Activated CD4-positive, alpha-beta T cell treated with anti-CD3 and anti-CD28 coated beads for 24 hours (primary cell): ENCODE results near the gene GRM4.

Experiments used
- DNase-seq, 2 donors: peaks; one replicate each; pipeline ENCODE4 v3.0.0-alpha.2; 2020; ENCODE audit warnings: low read depth in 2 of 2

Gene GRM4

DNA sequence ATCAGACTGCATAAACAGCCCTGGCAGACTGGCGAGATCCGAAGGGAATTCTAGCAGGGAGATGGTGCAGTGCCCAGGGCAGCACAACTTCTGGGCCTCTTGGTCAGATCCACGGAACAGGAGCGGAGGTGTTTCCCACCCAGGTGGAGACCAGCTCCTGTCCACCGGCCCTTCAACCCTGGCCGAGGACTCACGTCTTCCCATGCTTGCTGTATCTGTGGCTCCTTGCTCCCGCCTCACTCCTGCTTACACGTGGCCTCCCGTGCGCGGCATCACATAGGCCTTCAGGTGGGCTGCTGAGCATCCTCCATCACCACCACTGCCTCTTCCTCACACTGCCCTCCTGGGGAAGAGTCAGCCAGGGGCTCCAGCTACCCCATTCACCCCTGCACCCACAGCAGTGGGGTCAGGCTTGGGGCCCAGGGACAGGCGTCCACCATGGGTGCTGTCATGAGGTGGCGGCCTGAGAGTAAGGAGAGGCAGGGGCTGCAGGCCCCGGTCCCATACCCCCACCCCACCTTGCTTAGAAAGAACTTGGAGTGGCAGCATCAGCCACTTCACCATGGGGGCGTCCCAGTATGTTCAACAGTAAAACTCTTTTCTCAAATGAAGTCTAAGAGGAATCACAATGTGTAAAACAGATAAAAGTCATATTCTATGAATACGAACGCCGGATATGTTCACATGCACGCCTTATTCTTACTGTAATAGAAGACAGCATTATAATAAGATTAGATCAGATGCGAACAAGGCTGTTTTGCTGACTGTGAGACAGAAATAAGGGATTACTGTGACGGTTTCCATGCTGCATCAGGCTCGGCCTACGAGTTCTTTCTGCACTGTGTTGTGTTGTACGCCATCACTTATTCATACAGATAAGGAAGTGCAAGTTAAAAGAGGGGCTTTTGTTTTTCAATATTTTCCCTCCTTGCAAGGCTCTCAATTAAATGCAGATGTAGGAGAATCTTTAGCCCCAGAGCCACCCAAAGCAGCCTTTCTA, 165.4 kb downstream of the GRM4 start:
- DNase-seq = no peak

DNA sequence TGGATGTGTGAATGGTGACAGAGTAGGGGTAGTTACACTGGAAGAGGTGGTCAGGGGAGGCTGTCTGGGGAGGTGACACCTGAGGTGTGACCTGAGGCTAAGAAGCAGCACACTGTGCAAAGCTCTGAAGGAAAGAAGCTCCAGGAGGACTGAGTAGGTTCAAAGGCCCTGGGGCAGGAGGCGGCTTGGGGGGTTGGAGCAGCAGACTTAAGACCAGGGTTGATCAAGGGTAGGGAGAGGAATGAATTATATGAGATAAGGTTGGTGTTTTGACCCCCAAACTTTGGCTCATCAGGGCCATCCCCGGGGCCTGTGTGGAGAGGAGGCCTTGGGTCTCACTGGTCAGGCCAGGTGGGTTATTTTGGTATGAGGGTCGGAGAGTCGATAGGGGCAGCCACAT, 166.1 kb downstream of the GRM4 start:
- no peak for DNase-seq

DNA sequence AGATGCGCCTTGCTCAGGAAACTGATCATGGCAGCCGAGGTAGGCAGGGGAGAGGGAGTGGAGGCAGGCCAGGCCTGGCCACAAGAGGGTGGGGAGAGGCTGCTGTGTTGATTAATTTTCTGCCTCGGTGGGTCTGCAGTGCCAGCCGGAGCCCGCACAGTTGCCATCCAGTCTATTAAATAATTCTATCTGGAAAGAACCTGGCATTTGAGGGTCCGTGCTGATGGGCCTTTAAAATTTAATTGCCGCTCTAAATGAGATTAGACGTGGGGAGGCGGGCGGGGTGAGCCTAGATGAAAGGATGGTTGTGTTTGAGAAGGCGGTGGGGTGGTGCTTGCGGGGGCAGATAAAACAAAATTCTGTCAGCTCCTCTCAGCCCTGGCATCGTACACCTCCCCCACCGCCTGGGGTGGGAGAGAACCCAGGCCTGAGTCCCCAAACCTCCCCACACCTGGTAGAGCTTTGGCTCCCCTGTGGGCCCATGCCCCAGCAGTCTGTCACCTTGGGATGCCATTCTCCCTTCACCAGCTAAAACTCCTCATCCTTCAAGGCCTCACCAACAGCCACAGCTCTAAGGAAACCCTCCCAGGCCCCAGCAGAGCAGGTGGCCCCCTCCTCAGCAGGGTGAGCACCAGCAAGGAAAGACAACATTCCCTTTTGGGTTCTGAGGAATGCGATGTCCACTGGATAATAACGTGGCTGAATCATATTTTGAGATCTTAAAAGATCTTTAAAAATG, 167.3 kb downstream of the GRM4 start:
- no peak for DNase-seq

DNA sequence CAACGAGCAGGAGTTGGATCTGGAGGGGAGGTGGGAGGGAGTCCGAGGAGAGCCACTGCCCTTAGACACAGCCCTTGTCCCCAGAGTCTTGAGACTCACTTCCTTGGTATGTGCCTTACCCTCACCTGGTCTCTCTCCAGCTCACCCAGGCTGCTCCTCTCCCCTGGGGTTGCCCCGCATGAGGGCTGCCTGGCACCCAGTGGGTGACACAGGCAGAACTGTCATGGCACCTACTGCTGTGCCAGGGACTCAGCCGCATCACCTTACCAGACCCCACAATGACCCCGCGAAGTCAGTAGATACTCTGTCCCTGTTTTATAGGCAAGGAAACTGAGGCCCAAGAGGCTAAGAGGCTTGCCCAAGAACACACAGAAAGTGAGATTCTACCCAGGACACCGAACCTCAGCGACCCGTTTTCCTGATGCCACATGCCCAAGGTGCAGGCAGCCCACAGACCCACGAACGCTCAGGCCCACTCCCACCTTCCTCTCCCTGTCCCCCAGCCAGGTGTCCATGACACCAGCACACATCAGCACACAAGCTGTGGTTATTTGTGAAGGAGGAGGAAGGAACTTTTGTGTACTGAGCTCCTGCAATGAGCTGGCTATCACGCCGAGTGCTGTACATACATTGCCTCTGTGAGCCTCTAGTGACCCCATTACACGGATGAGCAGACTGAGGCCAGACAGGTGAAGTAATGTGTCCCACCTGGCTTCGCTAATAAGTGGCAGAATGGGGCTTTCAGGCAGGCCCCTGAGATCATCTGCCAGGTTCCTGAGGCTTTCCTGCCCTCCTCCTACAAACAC, 168.1 kb downstream of the GRM4 start:
- DNase-seq = no peak

DNA sequence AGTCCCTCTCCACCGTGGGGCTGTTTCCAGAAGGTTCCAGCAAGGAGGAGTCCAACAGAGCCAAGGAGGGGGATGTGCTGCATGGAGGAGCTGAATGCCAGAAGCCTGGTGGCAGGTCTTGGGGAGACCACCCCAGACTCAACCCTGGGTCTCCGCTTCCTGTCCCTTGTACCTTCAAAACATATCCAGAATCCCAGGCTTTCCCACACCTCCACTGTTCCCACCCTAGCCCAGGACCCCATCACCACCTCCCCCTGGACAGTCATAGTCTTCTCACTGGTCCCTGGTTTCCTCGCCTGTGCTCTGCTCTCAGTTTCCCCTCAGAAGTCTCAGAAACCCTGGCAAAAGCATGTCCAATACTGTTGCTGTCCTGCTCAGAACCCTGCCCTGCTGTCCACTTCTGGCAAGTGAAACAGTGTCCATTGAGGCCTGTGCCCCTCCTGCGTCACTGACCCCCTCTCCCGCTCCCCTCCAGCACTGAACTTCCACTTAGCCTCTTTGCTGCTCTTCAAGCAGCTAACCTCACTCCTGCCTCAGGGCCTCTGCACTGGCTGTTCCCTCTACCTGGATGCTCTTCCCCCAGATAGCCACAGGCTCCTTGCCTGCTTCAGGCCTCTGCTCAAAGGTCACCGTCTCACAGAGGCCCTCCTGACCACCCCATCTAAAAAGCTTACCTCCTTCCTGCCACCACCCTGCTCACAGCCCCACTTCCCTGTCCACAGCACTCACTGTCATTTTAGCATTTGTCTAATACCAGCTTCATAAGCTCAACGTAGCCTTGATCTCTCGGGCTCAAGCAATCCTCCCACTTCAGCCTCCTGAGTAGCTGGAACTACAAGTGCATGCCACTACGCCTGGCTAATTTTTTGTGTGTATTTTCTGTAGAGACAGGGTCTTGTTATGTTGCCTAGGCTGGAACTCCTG, 169.2 kb downstream of the GRM4 start:
- no peak for DNase-seq

DNA sequence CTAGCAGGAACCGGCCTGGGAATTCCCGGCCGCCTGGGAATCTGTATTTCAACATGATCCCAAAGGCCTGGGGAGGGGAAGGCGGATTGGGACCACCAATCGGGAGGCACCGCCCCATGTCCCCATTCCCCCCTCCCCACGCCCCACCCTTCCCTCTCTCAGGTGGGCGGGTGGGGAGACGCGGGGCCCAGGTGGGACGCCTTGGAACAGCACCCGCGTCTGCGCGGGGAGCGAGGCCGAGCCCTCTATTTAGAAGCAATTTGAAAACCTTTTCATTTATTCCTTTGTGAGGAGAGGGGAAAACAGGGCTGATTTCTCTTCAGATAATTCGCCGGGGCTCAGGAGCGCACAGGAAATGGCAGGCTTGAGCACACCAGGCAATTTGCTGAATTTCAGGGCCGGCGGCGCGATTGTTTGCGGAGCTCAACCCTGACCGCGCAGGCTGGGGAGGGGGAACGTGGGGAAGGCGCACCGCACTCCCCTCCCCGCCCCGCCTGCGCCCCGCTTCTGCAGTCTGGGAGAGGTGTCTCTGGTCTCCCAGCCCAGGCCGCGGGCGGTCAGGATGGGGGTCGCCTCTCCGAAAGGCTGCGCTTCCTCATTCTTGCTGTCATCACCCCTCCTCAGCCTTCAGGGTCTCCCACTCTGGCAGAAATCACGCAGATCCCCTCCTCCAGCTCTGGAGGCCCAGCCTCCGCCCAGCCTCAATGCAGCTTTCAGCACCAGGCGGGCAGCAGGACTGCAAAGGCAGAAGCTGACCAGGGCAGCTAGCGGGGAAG, 170.0 kb downstream of the GRM4 start:
- no peak for DNase-seq

DNA sequence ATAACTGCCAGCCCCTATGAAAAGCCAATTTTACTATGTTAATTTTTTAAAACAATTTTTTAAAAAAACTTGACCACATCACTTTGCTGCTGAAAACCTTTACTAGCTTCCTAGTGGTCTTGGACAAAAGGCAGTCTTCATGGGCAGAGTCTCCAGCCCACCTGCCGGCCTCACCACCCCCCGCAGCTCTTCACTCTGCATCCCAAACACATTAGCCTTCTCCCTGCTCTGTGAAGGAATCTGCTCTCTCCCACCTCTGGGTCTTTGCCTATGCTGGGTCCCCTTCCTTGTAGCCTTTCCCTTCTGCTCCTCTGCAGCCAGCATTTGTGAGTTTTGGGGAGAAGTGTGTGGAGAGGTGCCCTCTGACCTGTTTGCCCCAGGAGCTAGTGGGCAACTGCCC, 171.4 kb downstream of the GRM4 start:
- no peak for DNase-seq

DNA sequence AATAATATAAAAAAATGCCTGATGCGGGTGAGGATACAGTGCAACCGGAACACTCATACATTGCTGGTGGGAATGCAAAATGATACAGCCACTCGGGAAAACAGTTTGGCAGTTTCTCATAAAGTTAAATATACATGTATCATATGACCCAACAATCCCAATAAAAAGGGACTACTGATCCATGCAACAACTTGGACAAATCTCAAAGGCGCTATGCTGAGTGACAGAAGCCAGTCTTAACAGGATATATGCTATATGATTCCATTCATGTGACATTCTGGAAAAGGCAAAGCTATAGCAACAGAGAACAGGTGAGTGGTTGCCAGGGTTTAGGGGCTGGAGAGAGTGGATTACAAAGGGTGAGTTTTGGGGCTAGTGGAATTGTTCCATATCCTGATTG, 171.9 kb downstream of the GRM4 start:
- no peak for DNase-seq

DNA sequence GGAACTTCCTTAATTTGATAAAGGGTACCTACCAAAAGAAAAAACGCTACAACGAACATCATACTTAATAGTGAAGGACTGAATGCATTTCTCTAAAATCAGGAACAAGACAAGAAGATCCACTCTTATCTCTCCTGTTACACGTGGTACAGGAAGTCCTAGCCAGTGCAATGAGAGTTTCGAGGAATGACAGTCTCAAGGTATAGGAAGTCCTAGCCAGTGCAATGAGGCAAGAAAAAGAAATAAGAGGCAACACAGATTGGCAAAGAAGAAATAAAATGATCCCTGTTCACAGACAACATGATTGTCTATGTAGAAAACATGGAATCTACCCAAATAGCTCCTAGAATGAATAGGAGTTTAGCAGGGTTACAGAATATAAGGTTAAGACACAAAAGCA, 174.3 kb downstream of the GRM4 start:
- no peak for DNase-seq
